Fibroblast of skin of back (primary cell): ENCODE data around the gene TPMT.
"Not testable (repeated sequence)": the region's sequence is repeated elsewhere in the genome, so short reads cannot be mapped to it uniquely, and the experiment has no call there.

ENCODE experiments used
- DNase-seq: peaks from one replicate; pipeline ENCODE4 v3.0.0-alpha.2; 2013

TPMT gene

DNA sequence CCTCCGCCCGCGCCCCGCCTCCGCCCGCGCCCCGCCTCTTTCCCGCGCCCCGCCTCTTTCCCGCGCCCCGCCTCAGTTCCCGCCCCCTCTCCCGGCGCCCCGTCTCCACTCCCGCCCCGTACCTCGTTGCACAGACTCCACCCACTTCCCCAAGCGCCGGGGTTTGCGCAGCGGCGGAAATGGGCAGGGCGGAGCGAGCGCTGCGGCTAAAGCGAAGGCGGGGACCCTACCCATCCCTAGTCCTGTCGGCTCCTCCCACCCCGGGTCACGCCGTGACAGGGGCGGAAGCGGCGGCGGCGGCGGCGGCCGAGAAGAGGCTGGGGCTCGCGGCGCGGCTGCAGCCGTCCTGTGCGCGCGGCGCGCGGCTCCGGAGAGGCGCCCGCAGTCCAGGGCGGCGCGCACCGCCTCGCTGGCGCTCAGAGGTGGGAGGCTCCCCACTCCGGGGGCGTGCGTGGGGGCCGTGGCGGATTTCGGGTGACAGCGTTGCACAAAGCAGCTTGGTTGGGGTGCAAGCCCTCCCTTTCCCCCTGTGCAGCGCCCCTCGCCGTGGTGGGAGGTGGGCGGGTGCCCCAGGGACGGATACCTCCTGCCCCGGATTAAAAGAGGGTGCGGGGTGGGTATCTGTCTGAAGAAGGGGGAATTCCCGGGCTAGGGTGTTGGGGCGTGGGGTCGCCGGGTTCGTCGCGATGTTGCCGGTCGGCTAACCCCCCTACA lies 430 bp upstream of the TPMT start, which contains the start of gene KDM1B:
KDM1B (plus strand) TSS at position 273 of the 714 bp plus-strand sequence. CDS start 4,474 bp downstream, outside the sequence.
- DNase-seq = peak; percentile 98

DNA sequence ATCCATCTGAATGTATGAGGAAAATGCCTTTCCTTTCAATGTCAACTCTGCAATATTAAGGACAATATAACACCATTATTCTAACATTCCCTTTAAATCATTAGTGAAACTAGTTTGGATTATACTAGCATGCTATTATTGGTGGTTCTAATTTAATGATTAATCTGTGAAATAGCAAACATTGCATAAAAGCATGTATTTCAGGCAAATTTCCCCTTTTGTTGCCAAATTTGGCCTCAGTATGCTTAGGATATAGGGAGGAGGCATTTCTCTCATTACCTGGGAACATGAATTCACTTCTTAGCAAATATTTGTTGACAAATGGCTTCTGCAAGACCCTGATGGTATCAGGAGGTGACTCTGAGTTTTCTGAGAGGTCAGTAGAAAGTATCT lies 1.6 kb downstream of the TPMT start:
- no peak for DNase-seq

DNA sequence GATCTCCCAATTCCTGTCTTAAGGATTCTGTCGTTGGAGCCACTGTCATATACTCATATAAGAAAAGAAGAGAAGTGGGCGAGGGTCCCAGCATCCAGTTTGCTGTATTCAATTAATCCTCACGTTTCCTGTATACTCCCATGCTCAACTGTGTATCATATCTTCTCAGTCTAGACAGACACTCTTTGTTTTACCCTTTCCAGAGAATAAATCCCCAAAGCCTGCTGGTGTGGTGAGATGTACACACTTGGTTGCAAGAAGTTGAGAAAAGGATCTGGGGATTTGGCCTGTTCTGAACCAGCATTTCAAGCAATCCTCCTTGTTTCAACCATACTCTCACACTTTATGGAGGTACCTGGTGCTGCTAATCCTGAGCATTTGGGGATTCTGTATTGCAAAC lies 3.1 kb downstream of the TPMT start:
- no peak for DNase-seq

DNA sequence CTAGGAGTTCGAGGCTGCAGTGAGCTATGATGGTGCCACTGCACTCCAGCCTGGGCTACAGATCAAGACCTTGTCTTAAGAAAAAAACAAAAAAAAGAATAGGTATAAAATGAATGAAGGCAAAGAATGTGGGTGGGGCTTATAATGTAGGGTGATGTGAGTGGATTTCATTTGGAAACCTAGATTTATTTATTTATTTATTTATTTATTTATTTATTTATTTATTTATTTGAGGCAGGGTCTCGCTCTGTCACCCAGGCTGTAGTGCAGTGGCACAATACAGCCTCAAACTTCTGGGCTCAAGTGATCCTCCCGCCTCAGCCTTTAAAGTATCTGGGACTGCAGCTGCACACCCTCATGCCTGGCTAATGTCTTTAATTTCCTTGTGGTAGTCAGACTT lies 3.5 kb downstream of the TPMT start:
- not testable (repeated sequence) for DNase-seq

DNA sequence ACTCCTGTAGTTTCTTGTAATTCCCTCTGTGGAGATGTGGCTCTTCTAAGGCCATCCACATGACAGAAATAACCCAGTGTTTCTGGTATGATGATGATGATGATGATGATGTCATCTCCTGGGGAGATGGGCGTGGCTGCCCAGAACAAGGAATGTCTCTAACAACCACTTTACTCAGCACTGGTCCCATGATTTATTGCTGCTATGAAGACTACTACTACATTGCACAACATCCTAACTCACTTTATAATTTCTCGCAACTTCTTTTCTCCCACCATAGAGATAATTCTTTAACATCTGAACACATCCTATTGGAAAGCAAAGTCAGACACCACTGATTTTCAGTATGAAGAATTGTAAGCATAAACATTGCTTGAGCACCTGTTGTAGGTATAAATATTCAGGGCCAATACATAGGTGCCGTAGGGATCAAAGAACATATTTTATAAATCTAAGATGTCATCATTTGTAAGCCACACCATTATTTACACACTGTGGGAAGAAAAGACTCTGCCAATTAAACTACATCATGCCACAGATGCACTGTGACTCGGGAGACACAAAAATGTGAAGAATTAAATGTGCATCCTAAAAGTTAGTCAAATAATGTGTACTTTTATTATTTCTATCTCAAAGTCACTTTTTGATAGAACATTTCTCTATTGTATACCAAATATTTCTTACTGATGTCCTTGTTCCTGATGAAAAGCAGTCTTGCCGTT lies 6.4 kb downstream of the TPMT start:
- DNase-seq = peak; percentile 82

DNA sequence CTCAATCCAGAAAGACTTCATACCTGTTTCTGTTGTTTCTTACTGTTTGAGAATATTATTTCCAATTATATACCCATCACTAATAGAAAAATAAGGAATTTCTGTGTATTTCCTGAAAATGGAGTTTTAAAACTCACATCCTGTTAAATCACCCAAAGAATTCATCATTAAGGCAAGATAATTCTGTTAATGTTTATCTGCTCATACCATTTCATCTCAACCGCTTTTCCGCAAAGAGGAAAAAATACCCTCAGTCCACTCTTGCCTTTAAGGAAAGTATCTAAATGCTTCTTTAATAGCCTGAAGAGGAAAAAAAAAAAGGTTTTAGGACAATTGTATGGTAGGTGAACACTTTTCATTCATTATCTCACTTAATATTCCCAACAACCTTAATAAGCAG lies 7.3 kb downstream of the TPMT start:
- no peak for DNase-seq

DNA sequence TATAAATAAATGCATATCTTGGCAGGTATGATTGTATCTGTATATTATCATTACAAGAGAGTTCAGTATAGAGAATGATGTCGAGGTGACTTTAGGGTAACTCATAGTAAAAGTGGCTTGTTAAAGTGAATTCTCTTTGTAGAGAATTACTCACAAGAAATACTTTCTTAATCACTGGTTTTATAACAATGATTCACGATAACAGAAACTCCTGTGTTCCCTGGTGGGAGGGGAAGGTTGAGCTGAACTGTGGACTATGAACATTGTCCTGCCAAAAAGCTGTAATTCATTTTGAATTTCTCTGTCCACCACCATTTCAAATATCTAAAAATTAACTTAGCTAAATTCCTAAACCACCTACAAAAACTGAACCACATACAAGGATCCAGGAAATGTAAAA lies 7.7 kb downstream of the TPMT start:
- DNase-seq = peak; percentile 33

DNA sequence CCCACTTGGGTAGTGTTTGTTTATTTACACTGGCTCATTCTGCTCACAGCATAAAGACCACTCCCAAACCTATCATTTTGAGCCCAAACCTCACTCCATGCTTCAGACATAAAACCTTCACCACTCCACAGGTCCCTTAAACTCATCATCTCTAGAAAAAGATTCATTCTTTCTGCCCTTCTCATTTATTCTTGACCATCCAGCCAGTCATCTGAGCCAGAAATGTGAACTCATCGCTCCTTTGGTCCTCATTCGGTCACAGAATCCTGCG lies 12.4 kb downstream of the TPMT start:
- no peak for DNase-seq

DNA sequence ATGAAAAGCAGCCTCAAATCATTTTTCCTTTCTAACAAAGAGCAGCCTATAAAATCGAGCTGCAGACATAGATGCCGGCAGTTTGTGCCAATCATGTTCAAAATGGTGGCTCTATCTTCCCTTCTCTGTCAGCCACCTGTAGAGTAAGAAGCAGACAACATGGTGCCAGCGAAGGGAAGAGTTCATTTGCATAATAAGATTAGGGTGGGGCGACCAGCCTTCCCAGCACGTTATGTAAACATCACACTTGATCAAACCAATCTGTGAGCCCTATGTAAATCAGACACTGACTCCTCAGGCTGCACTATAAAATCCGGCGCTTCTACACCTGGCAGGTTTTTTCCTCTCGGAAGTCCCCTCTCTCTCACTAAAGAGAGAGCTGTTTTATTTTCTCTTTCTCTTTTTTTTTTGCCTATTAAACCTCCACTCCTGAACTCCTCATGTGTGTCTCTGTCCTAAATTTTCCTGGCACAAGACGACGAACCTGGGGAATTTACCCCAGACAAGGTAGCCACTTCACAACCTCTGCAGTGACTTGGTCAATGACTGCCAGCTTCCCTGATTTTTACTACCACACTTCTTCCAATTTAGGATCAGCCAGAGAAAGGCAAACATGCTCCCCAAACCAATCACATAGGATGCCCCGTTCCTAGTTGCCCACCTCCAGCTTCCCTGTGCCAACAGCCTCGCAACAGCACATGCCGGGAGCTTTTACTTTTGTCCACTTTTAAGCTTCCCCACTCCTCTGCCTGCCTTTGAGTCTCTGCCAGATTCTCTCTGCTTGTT lies 12.9 kb downstream of the TPMT start:
- no peak for DNase-seq

DNA sequence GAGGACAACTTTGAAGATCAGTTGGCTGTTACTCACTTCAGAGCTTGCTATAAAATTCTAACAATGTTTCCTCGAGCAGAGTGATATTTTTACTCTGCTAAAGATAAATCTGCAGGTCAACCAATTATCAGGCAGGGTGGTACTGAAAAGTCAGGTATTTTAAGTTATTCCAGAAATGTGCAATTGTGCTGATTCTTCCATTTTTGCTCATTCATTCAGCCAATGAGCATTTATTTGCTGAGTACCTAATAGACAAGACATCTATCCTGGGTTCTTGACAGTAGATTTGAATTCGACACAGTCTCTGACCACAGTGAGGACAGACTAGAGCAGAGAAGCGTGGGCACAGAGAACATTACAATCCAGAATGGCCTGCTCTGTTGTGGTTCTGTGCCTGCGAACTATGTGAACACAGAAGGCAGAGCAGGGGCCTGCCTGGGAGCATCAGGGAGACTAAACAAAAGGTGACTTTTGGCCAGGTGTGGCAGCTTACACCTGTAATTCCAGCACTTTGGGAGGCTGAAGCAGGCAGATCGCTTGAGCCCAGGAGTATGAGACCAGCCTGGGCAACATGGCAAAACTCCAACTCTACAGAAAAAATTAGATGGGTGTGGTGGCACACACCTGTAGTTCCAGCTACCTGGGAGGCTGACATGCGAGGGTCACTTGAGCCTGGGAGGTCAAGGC lies 14.8 kb downstream of the TPMT start:
- no peak for DNase-seq

DNA sequence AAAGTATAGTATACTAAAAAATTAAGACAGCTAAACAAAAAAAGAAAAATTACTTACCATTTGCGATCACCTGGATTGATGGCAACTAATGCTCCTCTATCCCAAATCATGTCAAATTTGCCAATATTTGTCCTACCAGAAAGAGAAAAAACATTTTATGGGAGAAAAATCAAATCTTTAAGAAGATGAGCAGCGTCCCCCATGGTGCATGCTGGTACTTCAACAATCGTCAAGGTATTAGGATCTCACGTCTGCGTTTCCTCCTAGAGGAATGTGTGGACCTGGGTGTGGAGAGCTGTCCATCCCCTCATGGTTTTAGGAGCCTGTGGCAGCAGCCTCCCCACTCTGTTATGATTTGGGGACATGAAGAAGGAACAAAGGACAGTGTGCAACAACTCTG lies 16.0 kb downstream of the TPMT start:
- no peak for DNase-seq

DNA sequence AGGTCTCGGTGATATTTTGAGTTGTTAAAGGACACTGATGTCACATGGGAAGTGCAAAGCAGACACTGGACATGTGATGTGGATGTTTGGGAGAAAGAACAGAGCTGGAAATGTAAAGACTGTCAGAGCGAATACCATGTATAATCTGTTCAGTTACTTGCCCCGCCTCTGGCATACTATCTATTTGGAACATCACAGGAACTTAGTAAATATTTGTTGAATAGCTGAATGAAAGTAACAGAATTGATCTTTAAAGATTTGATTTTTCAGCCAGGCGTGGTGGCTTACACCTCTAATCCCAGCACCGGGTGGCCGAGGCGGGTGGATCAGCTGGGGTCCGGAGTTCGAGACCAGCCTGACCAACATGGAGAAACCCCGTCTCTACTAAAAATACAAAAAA lies 18.6 kb downstream of the TPMT start:
- DNase-seq = no peak

DNA sequence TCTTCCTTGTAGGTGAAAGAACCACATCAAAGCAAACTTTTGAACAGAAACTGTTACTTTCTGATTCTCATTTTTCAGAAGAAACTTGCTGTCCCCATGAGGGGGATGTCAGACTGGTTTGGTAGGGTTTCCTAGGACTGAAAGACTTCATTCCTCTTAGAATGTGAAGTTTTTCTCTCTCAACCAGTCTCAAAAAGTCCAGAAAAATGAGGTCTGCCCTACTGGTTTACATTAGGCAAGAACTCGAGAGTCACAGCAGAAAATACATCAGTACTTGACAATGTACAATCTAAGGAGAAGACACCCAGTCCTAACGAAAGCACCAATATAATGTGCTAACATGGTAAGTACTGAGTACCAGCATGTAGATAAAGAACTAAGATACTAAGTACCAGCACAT lies 19.7 kb downstream of the TPMT start:
- DNase-seq = no peak

DNA sequence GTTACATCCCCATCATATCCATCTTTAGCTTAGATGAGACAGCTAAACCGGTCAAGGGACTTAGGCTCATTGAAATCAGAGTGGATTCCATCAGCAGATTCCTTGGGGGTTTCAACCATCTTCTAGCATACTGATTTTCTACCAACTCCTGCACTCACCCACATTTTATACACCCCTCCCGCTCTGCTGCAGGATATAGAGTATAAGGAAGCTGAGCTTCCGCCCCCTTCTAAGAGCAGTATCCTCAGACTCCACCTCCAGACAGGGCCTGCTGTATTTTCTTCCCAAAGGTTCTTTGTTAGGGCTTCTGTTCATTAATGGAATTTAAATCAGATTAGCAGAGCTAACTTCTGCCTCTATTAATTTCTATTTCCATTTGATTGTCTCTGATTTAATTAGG lies 22.5 kb downstream of the TPMT start:
- DNase-seq = no peak

DNA sequence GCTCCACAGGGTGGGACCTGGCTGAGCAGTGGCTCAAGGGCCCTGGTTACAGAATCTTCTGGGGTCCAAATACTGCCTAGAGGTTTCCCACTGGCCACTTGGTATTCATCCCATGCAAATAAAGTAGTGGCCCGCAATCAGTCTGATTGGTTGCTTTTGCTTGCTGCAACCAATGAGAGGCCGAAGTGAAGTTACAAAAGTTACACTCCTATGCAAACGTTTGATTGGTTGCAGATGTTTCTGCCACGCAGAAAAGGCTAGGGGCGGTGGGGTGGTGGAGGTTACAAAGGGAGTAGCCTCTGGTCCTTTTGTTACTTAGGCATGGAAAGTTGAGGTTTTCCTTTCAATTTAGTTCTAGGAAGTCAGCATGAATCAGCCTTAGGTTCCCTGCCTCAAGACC lies 28.8 kb downstream of the TPMT start:
- peak; percentile 33 for DNase-seq

DNA sequence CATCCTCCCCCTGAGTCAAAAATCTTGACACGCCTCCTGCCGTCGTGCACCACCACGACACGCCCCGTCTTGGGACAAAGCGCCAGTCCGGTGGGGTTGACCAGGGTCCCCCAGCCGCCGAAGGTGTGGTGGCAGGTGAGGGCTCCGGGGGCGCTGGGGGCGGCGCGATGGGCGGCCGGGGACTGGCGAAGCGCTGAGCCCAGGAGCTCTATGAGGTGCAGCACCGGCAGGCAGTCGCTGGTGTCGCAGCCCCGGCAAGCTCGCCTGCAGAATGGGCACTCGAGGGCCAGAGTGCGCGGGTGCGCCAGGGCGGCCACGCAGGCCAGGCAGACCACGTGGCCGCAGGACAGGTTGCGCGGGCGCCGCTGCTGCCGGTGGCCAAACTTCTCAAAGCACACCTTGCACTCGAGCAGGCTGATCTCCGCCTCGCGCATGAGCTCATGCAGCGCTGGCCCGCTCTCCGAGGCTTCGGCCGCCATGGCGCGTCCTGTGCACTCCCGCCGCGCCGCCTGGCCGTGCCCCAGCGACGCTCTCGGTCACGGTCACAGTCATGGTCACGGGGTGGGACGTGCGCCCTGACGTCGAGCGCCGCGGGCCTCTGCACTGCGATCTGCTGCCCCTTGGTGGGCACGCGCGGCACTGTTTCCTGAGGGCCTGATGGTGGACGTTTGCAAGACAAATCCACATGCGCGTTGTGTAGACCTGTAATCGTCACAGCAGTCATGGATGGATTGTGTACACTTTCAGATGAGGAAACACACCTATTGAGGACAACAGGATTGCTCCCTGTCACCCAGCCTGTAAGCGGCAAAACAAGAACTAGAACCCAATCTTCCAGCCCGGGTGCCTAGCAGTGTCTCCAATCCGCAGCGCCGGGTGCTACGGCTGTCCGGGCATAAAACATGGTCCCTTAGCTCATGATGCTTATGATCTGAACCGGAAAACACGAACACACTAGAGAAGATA lies 32.5 kb downstream of the TPMT start, which contains the start of gene NHLRC1:
NHLRC1 (minus strand) TSS at position 550 of the 966 bp plus-strand sequence; CDS start at position 479, 71 bp downstream.
- peak; percentile 86 for DNase-seq

DNA sequence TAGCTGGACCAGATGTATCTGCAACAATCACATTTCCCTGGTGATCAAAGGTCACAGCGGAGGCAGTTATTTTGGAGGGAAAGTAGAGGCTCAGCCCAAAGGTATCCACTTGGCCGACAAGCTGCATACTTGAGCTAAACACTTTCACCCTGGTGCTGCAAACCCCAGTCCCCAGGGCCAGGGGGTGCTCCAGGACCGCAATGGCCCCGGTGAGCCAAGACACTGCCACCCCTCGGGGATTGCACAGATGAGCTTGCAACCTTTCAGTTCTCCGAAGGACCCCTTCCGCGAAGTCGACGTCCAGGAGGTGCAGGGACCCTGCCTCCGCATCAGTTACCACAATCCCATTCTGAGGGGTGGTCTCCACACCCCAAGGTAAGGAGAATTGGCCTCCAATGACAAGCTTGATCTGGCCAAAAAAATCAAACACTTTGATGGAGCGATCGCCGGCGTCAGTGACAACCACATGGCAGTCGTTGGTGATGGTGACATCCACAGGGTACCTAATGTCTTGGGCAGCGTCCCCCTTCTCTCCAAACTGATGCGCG lies 33.2 kb downstream of the TPMT start:
- no peak for DNase-seq

DNA sequence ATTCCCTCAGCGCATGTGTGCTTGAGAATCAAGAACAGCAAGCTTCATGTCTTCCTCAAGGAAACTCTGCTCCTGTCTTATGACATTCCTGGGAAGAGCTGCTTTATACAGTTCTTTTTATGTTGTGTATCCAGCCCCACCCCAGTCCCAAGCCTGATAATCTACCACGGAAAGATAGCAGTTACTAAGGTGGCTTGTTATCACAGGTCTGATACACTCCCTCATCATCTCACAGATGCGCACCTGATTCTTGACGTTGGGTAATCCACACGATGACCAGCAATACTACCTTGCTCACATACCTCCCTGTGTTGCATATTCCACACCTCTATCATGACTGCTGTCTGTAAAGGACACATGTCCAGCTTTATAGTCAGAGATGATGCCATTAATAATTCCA lies 35.6 kb downstream of the TPMT start:
- DNase-seq = no peak

DNA sequence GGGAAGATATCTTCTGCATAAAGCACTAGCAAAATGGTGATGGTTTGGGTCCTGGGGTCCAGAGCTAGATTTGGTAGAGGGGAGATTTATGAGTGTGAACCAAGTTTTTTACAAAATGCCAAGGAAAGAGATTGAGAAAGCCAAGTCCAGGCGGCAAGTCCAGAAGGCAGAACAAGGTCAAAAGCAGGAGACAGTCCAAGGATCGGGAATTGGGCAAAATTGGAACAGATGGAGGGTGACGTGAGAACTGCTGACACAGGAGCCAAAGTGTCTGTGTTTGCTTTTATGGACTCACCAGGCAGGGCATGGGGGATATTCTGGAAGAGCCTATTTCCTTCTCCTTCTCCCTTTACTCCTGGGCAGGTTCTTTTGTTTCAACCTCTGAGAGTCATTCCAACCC lies 36.5 kb downstream of the TPMT start:
- no peak for DNase-seq

DNA sequence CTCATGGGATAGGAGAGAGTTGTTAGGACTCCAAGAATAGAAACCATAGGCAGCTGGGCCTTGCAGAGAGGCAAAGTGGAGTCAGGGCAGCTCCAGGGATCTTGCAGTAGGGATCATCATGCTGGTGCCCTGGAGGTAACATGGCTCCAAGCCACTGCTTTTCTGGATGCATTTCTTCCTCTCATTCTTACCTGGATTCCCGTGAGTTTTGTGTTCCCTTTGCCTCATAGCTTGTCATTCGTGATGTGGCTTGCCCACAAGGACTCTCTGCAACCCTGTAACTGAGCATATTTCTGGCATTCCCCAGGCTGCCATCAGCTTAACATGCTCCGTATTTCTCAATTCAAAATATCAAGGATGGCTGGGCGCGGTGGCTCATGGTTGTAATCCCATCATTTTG lies 37.7 kb downstream of the TPMT start:
- no peak for DNase-seq

DNA sequence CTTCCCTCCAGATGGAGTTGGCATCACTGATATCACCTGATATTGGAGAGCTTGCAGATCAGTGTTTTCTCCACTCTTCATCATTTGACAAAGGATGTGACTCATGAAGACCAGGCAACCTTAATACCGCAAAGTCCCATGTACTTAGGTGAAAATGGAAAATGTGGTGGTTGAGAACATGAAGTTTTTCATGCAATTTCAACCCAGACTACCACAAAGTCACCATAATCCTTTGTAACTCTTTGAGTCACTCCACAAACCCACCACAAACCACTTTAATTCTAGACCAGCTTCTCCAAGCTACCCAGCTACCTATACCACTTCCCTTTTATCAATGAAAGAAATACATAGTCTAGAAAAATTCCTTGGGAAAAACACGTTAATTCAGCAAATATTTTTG lies 39.5 kb downstream of the TPMT start:
- DNase-seq = no peak

DNA sequence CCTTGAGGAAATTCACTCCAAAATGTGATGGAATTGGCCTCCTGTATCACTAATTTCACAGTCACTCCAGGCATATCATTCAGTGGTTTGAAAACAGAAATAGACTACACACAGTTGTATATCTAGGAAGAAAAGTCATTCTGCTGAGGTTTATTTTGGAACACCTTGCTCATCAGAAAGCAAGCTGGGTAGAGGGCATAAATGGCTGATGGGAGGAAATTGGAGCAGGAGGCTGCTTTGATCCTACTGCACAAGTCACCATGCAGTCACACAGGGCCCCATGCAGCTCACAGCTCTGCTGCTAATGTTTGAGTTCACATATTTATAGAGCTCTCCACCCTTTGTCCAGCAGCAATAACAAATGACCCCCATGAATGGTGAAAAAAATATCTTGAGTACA lies 44.7 kb downstream of the TPMT start:
- peak; percentile 32 for DNase-seq
